OCI-M1 (cell line): Measurements from ENCODE around the gene VEGFC.

ENCODE experiments used
- DNase-seq: peaks from one replicate; lab custom pipeline; 2025; lab: John Stamatoyannopoulos, UW

VEGFC gene

GRCh38 chr4:176676901-176677300 is 115.8 kb downstream of the VEGFC start:
- DNase-seq: no peak

- peak; percentile 48 for DNase-seq
Observed at GRCh38 chr4:176675810-176676209, 116.9 kb downstream of the VEGFC start.

GRCh38 chr4:176671532-176671931 is 121.2 kb downstream of the VEGFC start:
- peak; percentile 24 for DNase-seq

GRCh38 chr4:176668324-176668723 is 124.4 kb downstream of the VEGFC start:
- DNase-seq: no peak

- DNase-seq: no peak
Observed at GRCh38 chr4:176664964-176665363, 127.8 kb downstream of the VEGFC start.

- no peak for DNase-seq
Observed at GRCh38 chr4:176660561-176660960, 132.2 kb downstream of the VEGFC start.

GRCh38 chr4:176656108-176656507 is 136.6 kb downstream of the VEGFC start:
- DNase-seq: no peak

GRCh38 chr4:176654565-176655216 is 138.0 kb downstream of the VEGFC start:
- DNase-seq: peak; percentile 35

- no peak for DNase-seq
Observed at GRCh38 chr4:176653401-176654220, 139.1 kb downstream of the VEGFC start.

- no peak for DNase-seq
Observed at GRCh38 chr4:176646311-176646710, 146.4 kb downstream of the VEGFC start.

GRCh38 chr4:176645246-176645960 is 147.3 kb downstream of the VEGFC start:
- DNase-seq: no peak

- DNase-seq: no peak
Observed at GRCh38 chr4:176642472-176642871, 150.2 kb downstream of the VEGFC start.

- DNase-seq: no peak
Observed at GRCh38 chr4:176641237-176641636, 151.5 kb downstream of the VEGFC start.

- no peak for DNase-seq
Observed at GRCh38 chr4:176638992-176639391, 153.7 kb downstream of the VEGFC start.

GRCh38 chr4:176636292-176636691 is 156.4 kb downstream of the VEGFC start:
- no peak for DNase-seq

GRCh38 chr4:176635372-176636261 is 157.1 kb downstream of the VEGFC start:
- no peak for DNase-seq
